HEK293 (cell line): Measurements from ENCODE around the gene ZNF576.

ENCODE experiments used
- CTCF ChIA-PET: fragments of 350-600 bp; formaldehyde crosslinking; extraction: SDS; loops from one replicate; lab custom pipeline; 2021; ENCODE audit warnings: antibody characterized with exemption; lab: Yijun Ruan, JAX
- POLR2A ChIA-PET: fragments of 300-600 bp; formaldehyde crosslinking; extraction: SDS; loops from one replicate; lab custom pipeline; 2020; ENCODE audit warnings: antibody characterized with exemption, inconsistent platforms; lab: Yijun Ruan, JAX
- H3K27ac ChIP-seq: fragments of 200-500 bp; sonication (Bioruptor generic); 2 replicates; pipeline ENCODE4 v1.5.1; 2014; ENCODE audit warnings: low read depth, low read length, control low read depth, inconsistent platforms; ENCODE audit errors: extremely low read depth
- H3K36me3 ChIP-seq, 2 experiments: fragments of 200-500 bp in 1 of 2; sonication (Bioruptor generic) in 1 of 2; 1 replicate in 1 of 2; 2 replicates in 1 of 2; pipeline ENCODE4 v1.5.1; 2014 to 2017; ENCODE audit warnings: inconsistent platforms in 2 of 2, low read length in 2 of 2; ENCODE audit not compliant: control insufficient read depth in 2 of 2, insufficient read depth in 1 of 2
- H3K4me1 ChIP-seq: fragments of 200-500 bp; sonication (Bioruptor generic); 2 replicates; pipeline ENCODE4 v1.5.1; 2014; ENCODE audit warnings: mild to moderate bottlenecking, low read length, inconsistent platforms; ENCODE audit not compliant: control insufficient read depth, insufficient read depth
- H3K4me3 ChIP-seq: 2 replicates; pipeline ENCODE4 v1.5.1; 2011; ENCODE audit warnings: low read depth, mild to moderate bottlenecking, control low read depth, low read length, moderate library complexity
- H3K9me3 ChIP-seq: fragments of 200-500 bp; sonication (Bioruptor generic); 2 replicates; pipeline ENCODE4 v1.5.1; 2014; ENCODE audit warnings: low read depth, low read length, inconsistent platforms; ENCODE audit not compliant: control insufficient read depth, insufficient read depth
- BCL11B ChIP-seq: fragments of 450-650 bp; formaldehyde crosslinking; IDR thresholded peaks from 2 replicates; pipeline ENCODE4 v1.5.1; 2016; ENCODE audit warnings: low read depth, missing biosample characterization, missing genetic modification characterization
- GLI4 ChIP-seq: fragments of 450-650 bp; formaldehyde crosslinking; IDR thresholded peaks from 2 replicates; pipeline ENCODE4 v1.5.1; 2016; ENCODE audit warnings: missing biosample characterization, missing genetic modification characterization
- IKZF3 ChIP-seq: fragments of 450-650 bp; IDR thresholded peaks from 2 replicates; pipeline ENCODE4 v1.5.0; 2018; ENCODE audit warnings: missing biosample characterization, mild to moderate bottlenecking, missing genetic modification characterization, moderate library complexity
- WT1 ChIP-seq: fragments of 450-650 bp; formaldehyde crosslinking; IDR thresholded peaks from 2 replicates; pipeline ENCODE4 v1.5.1; 2016; ENCODE audit warnings: missing biosample characterization, missing genetic modification characterization
- ZBTB20 ChIP-seq: fragments of 450-650 bp; formaldehyde crosslinking; IDR thresholded peaks from 2 replicates; pipeline ENCODE4 v1.5.1; 2016; ENCODE audit warnings: missing biosample characterization, missing genetic modification characterization
- ZFP37 ChIP-seq: fragments of 450-650 bp; formaldehyde crosslinking; IDR thresholded peaks from 2 replicates; pipeline ENCODE4 v1.5.1; 2016; ENCODE audit warnings: missing biosample characterization, missing genetic modification characterization
- ZNF155 ChIP-seq: fragments of 450-650 bp; formaldehyde crosslinking; IDR thresholded peaks from 2 replicates; pipeline ENCODE4 v1.5.1; 2016; ENCODE audit warnings: missing biosample characterization, missing genetic modification characterization
- ZNF184 ChIP-seq: fragments of 450-650 bp; IDR thresholded peaks from 2 replicates; pipeline ENCODE4 v1.5.1; 2018; ENCODE audit warnings: missing biosample characterization, mild to moderate bottlenecking, missing genetic modification characterization
- ZNF366 ChIP-seq: fragments of 450-650 bp; formaldehyde crosslinking; conservative IDR thresholded peaks from 2 replicates; pipeline ENCODE4 v1.5.1; 2016; ENCODE audit warnings: missing biosample characterization, missing genetic modification characterization
- ZNF416 ChIP-seq: fragments of 450-650 bp; formaldehyde crosslinking; IDR thresholded peaks from 2 replicates; pipeline ENCODE4 v1.5.1; 2016; ENCODE audit warnings: missing biosample characterization, missing genetic modification characterization
- ZNF423 ChIP-seq: fragments of 450-650 bp; formaldehyde crosslinking; IDR thresholded peaks from 2 replicates; pipeline ENCODE4 v1.5.1; 2016; ENCODE audit warnings: missing biosample characterization, missing genetic modification characterization
- ZNF558 ChIP-seq: fragments of 450-650 bp; formaldehyde crosslinking; IDR thresholded peaks from 2 replicates; pipeline ENCODE4 v1.5.1; 2016; ENCODE audit warnings: missing biosample characterization, missing genetic modification characterization
- ZNF596 ChIP-seq: fragments of 450-650 bp; IDR thresholded peaks from 2 replicates; pipeline ENCODE4 v1.5.0; 2018; ENCODE audit warnings: missing biosample characterization, mild to moderate bottlenecking, missing genetic modification characterization, moderate library complexity
- ZNF600 ChIP-seq: fragments of 450-650 bp; formaldehyde crosslinking; IDR thresholded peaks from 2 replicates; pipeline ENCODE4 v1.5.1; 2016; ENCODE audit warnings: missing biosample characterization, missing genetic modification characterization
- ZNF629 ChIP-seq: fragments of 450-650 bp; formaldehyde crosslinking; IDR thresholded peaks from 2 replicates; pipeline ENCODE4 v1.5.1; 2017; ENCODE audit warnings: missing biosample characterization, missing genetic modification characterization
- ZNF777 ChIP-seq: fragments of 450-650 bp; formaldehyde crosslinking; IDR thresholded peaks from 2 replicates; pipeline ENCODE4 v1.5.1; 2017; ENCODE audit warnings: missing biosample characterization, missing genetic modification characterization, borderline replicate concordance
- ZSCAN16 ChIP-seq: fragments of 450-650 bp; formaldehyde crosslinking; IDR thresholded peaks from 2 replicates; pipeline ENCODE4 v1.5.1; 2016; ENCODE audit warnings: missing biosample characterization, missing genetic modification characterization
- TF ChIP-seq, protein P1 (sequence below): fragments of 450-650 bp; formaldehyde crosslinking; IDR thresholded peaks from 2 replicates; pipeline ENCODE4 v1.5.1; 2016; ENCODE audit warnings: missing biosample characterization, missing genetic modification characterization

ZNF576 gene

DNA sequence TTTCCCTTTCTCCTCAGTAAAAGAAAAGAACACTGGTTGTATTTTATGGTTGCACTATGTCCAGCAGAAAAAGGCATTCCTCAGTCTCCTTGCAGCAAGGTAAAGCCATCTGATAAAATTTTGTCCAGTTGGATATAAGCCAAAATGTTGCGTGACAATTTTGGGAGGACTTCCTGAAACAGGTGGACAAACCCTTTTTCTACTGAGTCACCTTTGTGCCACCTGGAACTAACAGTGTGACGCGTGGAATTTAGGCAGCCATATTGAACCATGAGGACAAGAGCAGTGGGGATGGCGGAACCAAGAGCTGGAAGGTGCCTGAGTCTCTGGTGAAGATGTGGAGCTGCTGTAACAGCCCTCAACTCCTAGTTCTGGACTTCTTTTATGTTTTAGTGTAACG, 35.1 kb downstream of the ZNF576 start:
- ChIA-PET POLR2A (no interaction called here), CTCF (no interaction called here)
- TF ChIP-seq BCL11B (tag by site-specific recombination): no peak
- TF ChIP-seq ZNF423 (tag by site-specific recombination): no peak
- no peak for TF ChIP-seq WT1 (tag by site-specific recombination)
- TF ChIP-seq ZNF600: 0 out of 2 replicates have a peak, but pooled peaks have one; percentile 20
- TF ChIP-seq ZNF777 (tag by site-specific recombination): no peak
- no peaks in the 10 kb centered on the region for H3K9me3 ChIP-seq
- H3K36me3 ChIP-seq: peaks cover 0 to 6% of the 10 kb centered on the region in 2 experiments; a peak in 1 of 3 replicates
- peaks cover 5% of the 10 kb centered on the region; the same call in 1 of the 2 replicates for H3K4me1 ChIP-seq
- H3K4me3 ChIP-seq: no peak overlapping the region
- no peak overlapping the region for H3K27ac ChIP-seq

DNA sequence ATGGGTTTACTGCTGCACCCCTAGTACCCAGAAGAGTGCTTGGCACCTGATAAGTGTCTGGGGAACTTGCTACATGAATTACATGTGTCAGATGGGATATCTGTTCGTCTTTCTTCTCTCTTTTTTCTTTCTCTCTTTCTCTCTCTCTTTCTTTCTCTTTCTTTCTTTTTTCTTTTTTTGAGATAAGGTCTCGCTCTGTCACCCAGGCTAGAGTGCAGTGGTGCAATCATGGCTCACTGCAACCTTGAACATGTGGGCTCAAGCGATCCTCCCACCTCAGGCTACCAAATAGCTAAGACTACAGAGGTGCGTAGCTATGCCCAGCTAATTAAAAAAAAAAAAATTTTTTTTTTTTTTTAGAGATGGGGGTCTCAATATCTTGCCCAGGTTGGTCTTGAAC, 37.1 kb downstream of the ZNF576 start:
- no peak overlapping the region for H3K4me3 ChIP-seq
- no peaks in the 10 kb centered on the region for H3K9me3 ChIP-seq
- peaks cover 0 to 4% of the 10 kb centered on the region in 2 experiments; a peak in 1 of 3 replicates for H3K36me3 ChIP-seq
- H3K4me1 ChIP-seq: peaks cover 5% of the 10 kb centered on the region; the same call in 1 of the 2 replicates
- TF ChIP-seq ZNF416: no peak
- TF ChIP-seq ZNF596 (tag by site-specific recombination): 0 out of 2 replicates have a peak, but pooled peaks have one; percentile 18
- peak; percentile 71 for TF ChIP-seq ZNF366 (tag by site-specific recombination)
- TF ChIP-seq, protein P1, sequence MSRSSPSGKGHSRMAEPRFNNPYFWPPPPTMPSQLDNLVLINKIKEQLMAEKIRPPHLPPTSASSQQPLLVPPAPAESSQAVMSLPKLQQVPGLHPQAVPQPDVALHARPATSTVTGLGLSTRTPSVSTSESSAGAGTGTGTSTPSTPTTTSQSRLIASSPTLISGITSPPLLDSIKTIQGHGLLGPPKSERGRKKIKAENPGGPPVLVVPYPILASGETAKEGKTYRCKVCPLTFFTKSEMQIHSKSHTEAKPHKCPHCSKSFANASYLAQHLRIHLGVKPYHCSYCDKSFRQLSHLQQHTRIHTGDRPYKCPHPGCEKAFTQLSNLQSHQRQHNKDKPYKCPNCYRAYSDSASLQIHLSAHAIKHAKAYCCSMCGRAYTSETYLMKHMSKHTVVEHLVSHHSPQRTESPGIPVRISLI (tag by site-specific recombination): peak; percentile 71
- ChIA-PET CTCF (interaction anchor here (1.0 kb wide), 1 partner anchor 133 kb away, joined by 3 read pairs; no protein-coding TSS in a partner anchor), POLR2A (interaction anchor here (0.5 to 1.1 kb wide), 5 partner anchors 8 to 123 kb away, joined by 3 to 6 read pairs (median 4); partner anchors contain the start of genes IRGQ, ZNF428 and ZNF576)
- no peak overlapping the region for H3K27ac ChIP-seq

DNA sequence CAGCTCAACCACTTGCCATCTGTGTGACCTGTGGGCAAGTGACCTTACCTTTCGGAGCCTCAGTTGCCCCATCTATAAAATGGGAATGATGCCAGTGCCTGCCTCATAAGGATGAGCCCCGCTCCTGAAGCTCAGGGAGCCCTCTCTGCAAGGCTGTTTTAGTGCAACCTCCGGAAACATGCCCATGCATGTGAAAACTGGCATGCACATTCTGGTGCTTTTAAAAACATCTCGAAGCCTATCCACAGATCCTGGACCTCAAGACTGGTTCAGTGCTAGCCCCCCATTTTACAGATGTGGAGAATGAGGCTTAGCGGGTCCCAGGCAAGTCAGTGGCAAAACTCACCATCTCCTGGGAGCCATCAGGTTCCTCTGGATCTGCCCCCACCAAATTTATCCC, 37.7 kb downstream of the ZNF576 start:
- no peak overlapping the region for H3K4me3 ChIP-seq
- H3K4me1 ChIP-seq: peaks cover 10% of the 10 kb centered on the region
- H3K27ac ChIP-seq: no peak overlapping the region
- ChIA-PET CTCF (interaction anchor here (1.0 kb wide), 1 partner anchor 133 kb away, joined by 3 read pairs; no protein-coding TSS in a partner anchor), POLR2A (interaction anchor here (0.5 to 1.1 kb wide), 4 partner anchors 7 to 124 kb away, joined by 3 to 4 read pairs (median 4); partner anchors contain the start of genes IRGQ, ZNF428 and ZNF576)
- TF ChIP-seq ZNF155 (tag by site-specific recombination): no peak
- no peak for TF ChIP-seq ZFP37
- 0 out of 2 replicates have a peak, but pooled peaks have one; percentile 39 for TF ChIP-seq ZNF558 (tag by site-specific recombination)
- no peaks in the 10 kb centered on the region for H3K9me3 ChIP-seq
- peaks cover 0 to 8% of the 10 kb centered on the region in 2 experiments; a peak in 1 of 3 replicates for H3K36me3 ChIP-seq

DNA sequence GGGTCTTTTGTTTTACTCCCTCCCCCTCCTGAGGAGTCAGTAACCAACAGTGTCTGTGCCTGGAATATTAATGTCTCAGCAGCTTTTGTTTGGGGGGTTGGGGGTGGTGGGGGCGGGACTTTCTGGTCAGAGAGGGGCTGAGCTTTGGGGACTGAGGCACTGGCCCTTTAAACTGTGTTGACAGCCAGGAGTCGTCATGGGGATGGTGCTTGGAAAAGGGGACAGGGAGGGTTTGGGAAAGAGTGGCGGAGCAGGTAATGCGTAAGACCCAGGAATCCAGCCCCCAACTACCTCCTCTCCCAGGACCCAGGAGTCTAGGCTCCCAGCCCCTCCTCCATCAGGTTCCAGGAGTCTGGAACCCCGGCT, 38.1 kb downstream of the ZNF576 start:
- H3K4me3 ChIP-seq: no peak overlapping the region
- no peak overlapping the region for H3K27ac ChIP-seq
- TF ChIP-seq GLI4 (tag by site-specific recombination): no peak
- TF ChIP-seq ZSCAN16 (tag by site-specific recombination): no peak
- TF ChIP-seq ZNF600: peak; percentile 50; the same call in 1 of the 2 replicates
- no peak for TF ChIP-seq ZNF629
- TF ChIP-seq ZNF416: no peak
- no peak for TF ChIP-seq ZNF184 (tag by site-specific recombination)
- TF ChIP-seq IKZF3 (tag by site-specific recombination): peak; percentile 67; the same call in 1 of the 2 replicates
- TF ChIP-seq ZBTB20 (tag by site-specific recombination): no peak
- CTCF ChIA-PET: interaction anchor here (0.9 kb wide), 1 partner anchor 16 kb away, joined by 3 read pairs; no protein-coding TSS in a partner anchor
- no peaks in the 10 kb centered on the region for H3K9me3 ChIP-seq
- peaks cover 0 to 9% of the 10 kb centered on the region in 2 experiments; a peak in 1 of 3 replicates for H3K36me3 ChIP-seq
- H3K4me1 ChIP-seq: peaks cover 12% of the 10 kb centered on the region
- POLR2A ChIA-PET: interaction anchor here (1.1 kb wide), 1 partner anchor 15 kb away, joined by 3 read pairs; the partner anchor contains the start of gene ZNF428
